ENCODE data around the gene DSCAML1.
"Not testable (repeated sequence)": the region's sequence is repeated elsewhere in the genome, so short reads cannot be mapped to it uniquely, and the experiment has no call there.

Gene DSCAML1

DNA sequence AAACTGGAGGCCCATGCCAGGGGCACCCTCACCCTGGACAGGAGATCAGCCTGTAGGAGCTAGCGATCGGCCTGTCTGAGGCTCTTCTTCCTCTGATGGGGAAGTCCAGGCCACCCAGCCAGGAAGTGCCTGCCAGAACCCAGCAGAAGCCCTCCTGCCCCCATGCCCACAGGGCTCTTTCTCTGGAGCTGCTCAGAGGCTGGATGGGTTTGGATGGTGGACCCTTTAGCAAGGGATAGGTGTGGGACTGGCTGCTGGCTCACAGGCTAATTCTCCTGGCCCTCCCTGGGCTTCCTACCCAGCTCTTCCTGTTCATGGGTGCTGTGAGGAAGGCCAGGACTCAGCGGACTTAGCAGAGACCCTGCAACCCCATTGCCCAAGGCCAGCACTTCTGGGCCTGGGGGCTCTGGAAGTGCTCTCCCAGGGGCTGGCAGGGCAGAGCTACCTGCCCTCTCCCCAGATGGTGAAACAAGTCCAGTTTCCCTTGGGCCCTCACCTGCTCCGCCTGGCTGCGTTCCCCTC, 19.9 kb upstream of the DSCAML1 start:
- ChIA-PET POLR2A (interaction anchor here (0.6 to 1.9 kb wide), 4 partner anchors 9 to 130 kb away, joined by 3 to 5 read pairs (median 4); no protein-coding TSS in a partner anchor), CTCF (interaction anchor here (0.6 to 5.5 kb wide), 10 partner anchors 9 to 390 kb away, joined by 3 to 48 read pairs (median 4); no protein-coding TSS in a partner anchor)
- no peak for DNase-seq (ENCODE audit: extremely low spot score)
- TF ChIP-seq NFRKB (IDR thresholded peaks at IDR 0.05) = no peak

DNA sequence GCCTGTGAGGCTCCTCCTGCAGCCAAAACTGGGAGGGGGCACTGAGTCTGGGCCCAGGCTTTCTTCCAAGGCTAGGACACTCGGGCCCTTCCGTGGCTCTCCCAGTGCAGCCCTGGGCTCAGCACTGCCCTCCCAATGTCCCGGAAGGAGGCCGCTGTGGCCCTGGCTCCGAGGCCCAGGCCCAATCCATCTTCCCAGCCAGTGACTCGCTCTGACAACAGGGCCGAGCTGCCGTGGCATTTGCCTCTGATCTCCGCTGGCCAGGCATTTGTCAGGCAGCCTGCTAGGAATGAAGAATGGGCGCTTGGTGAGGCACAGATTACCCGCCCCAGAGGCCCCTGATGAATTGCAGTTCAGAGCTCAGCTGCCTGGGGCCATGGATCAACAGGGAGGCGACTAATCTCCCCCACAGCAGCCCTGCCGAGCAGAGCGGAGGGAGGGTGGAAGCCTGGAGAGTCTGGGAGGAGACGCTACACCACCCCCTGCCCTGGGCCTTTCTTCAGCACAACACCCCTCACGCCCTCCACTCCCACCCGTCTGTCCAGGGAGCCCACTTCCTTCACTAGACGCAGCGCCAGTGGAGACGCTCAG, 19.2 kb upstream of the DSCAML1 start:
- ChIA-PET POLR2A (interaction anchor here (1.6 to 1.9 kb wide), 2 partner anchors 8 to 131 kb away, joined by 4 to 5 read pairs; no protein-coding TSS in a partner anchor), CTCF (interaction anchor here (1.0 to 5.5 kb wide), 5 partner anchors 9 to 390 kb away, joined by 3 to 48 read pairs (median 28); no protein-coding TSS in a partner anchor)
- TF ChIP-seq, protein P1, sequence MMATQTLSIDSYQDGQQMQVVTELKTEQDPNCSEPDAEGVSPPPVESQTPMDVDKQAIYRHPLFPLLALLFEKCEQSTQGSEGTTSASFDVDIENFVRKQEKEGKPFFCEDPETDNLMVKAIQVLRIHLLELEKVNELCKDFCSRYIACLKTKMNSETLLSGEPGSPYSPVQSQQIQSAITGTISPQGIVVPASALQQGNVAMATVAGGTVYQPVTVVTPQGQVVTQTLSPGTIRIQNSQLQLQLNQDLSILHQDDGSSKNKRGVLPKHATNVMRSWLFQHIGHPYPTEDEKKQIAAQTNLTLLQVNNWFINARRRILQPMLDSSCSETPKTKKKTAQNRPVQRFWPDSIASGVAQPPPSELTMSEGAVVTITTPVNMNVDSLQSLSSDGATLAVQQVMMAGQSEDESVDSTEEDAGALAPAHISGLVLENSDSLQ (IDR thresholded peaks at IDR 0.05) = peak; percentile 80
- TF ChIP-seq NFRKB (IDR thresholded peaks at IDR 0.05) (no peak), ELF4 (IDR thresholded peaks at IDR 0.05) (no peak), ARNT (IDR thresholded peaks at IDR 0.05) (no peak), SUZ12 (IDR thresholded peaks at IDR 0.05) (no peak)
- DNase-seq (ENCODE audit: extremely low spot score) = peak; percentile 35

DNA sequence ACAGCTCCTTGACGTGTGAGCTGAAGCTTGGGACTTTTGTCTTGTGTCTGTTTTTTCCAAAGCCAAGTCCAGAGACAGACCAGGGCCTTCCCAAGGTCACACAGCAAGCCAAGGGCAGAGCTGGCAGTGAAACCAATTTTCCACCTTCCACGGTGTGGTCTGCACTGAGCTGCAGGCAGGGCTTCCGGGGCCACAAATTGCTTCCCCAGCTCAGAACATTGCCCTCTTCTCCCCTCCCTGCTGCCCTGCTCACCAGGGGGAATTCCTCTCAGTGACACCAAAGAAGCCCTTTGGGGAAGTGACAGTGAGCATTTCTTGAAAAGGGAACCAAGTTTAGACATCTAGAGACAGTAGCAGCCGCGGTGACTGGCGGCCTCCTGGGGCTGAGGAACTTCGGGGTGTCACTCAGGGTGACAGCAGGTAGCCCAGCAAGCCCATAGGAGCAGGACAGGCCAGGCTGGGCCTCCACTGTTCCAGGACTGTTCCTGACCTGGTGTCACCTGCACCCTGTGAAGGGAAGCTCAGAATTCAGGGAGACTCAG, 18.3 kb upstream of the DSCAML1 start:
- no peak for DNase-seq (ENCODE audit: extremely low spot score)
- no peak for TF ChIP-seq FOXA1 (IDR thresholded peaks at IDR 0.05)
- TF ChIP-seq, protein P1 (IDR thresholded peaks at IDR 0.05) = no peak
- POLR2A ChIA-PET = no interaction called here
- CTCF ChIA-PET = interaction anchor here (1.2 to 5.5 kb wide), 3 partner anchors 132 to 389 kb away, joined by 6 to 45 read pairs (median 28); no protein-coding TSS in a partner anchor

DNA sequence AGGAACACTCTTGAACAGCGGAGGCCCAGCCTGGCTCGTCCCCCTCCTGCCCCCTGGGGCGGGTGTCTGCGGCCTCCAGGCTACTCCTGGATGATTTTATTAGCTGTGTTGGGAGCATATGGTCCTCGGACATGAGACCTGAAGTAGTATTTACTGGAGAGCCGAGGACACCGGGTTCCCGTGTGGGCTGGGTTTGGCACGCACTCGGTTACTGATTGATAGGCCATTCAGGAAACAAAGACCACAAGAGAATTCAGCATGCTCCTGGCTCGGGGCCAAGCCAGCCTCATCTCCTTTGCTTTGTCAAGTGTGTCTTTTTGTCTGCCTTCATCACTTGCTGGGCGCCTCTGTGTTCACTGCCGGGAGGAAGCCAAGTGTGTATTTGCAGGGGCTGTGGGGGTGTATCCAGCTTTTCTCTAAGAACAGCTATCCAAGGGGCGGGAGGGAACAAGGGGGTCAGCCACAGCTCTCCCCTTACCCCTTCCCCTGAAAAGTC, 17.8 kb upstream of the DSCAML1 start:
- CTCF ChIA-PET = interaction anchor here (1.2 to 5.5 kb wide), 3 partner anchors 132 to 388 kb away, joined by 6 to 45 read pairs (median 28); no protein-coding TSS in a partner anchor
- DNase-seq (ENCODE audit: extremely low spot score) = no peak
- POLR2A ChIA-PET = no interaction called here
- no peak for TF ChIP-seq ELF4 (IDR thresholded peaks at IDR 0.05)
- no peak for TF ChIP-seq LEF1 (IDR thresholded peaks at IDR 0.05; ENCODE audit: borderline replicate concordance)
- TF ChIP-seq CTBP1 (IDR thresholded peaks at IDR 0.05; ENCODE audit: borderline replicate concordance) = no peak
- TF ChIP-seq FOXM1 (IDR thresholded peaks at IDR 0.05; ENCODE audit: borderline replicate concordance) = no peak
- no peak for TF ChIP-seq FOXK2 (IDR thresholded peaks at IDR 0.05)
- no peak for TF ChIP-seq FOXA1 (IDR thresholded peaks at IDR 0.05)
- TF ChIP-seq SP1 (IDR thresholded peaks at IDR 0.05) = no peak
- no peak for TF ChIP-seq BHLHE40 (IDR thresholded peaks at IDR 0.05; ENCODE audit: borderline replicate concordance)
- no peak for TF ChIP-seq SUZ12 (IDR thresholded peaks at IDR 0.05)
- TF ChIP-seq ARNT (IDR thresholded peaks at IDR 0.05) = no peak
- TF ChIP-seq L3MBTL2 (conservative IDR thresholded peaks at IDR 0.05) = no peak
- TF ChIP-seq, protein P1 (IDR thresholded peaks at IDR 0.05) = no peak
- no peak for TF ChIP-seq HDGF (IDR thresholded peaks at IDR 0.05; ENCODE audit: borderline replicate concordance)
- no peak for TF ChIP-seq ZNF384 (IDR thresholded peaks at IDR 0.05)
- TF ChIP-seq TARDBP (IDR thresholded peaks at IDR 0.05) = no peak
- no peak for TF ChIP-seq NFRKB (IDR thresholded peaks at IDR 0.05)

DNA sequence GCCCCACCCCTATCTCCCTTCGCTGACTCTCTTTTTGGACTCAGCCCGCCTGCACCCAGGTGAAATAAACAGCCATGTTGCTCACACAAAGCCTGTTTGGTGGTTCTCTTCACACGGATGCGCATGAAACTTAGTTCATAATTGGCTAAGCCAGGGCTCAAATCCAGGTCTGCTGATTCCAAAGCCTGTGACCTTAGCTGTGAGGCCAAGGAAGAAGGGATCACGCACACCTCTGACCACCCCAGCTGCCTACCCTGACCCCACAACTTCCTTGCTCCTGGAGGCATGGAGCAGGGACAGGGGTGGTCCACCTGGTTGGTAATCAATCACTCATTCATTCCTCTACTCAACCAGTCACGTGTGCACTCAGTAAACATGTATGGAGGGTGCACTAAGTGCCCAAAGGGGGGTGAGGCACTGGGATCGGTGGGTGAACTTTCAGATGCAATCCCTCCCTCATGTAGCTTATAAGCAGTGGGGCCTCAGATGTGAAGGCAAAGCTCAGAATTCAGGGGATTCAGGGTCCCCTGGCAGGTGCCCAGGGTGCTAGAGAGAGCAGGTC, 17.3 kb upstream of the DSCAML1 start:
- ChIA-PET POLR2A (no interaction called here), CTCF (interaction anchor here (3.7 to 5.5 kb wide), 2 partner anchors 133 to 388 kb away, joined by 28 to 45 read pairs; no protein-coding TSS in a partner anchor)
- no peak for TF ChIP-seq FOXK2 (IDR thresholded peaks at IDR 0.05)
- no peak for TF ChIP-seq SUZ12 (IDR thresholded peaks at IDR 0.05)
- TF ChIP-seq ZNF384 (IDR thresholded peaks at IDR 0.05) = no peak
- no peak for TF ChIP-seq FOXA1 (IDR thresholded peaks at IDR 0.05)
- TF ChIP-seq SP1 (IDR thresholded peaks at IDR 0.05) = no peak
- no peak for TF ChIP-seq TARDBP (IDR thresholded peaks at IDR 0.05)
- no peak for TF ChIP-seq L3MBTL2 (conservative IDR thresholded peaks at IDR 0.05)
- no peak for TF ChIP-seq HDGF (IDR thresholded peaks at IDR 0.05; ENCODE audit: borderline replicate concordance)
- no peak for TF ChIP-seq BHLHE40 (IDR thresholded peaks at IDR 0.05; ENCODE audit: borderline replicate concordance)
- no peak for TF ChIP-seq LEF1 (IDR thresholded peaks at IDR 0.05; ENCODE audit: borderline replicate concordance)
- no peak for TF ChIP-seq NFRKB (IDR thresholded peaks at IDR 0.05)
- no peak for TF ChIP-seq ARNT (IDR thresholded peaks at IDR 0.05)
- no peak for TF ChIP-seq ELF4 (IDR thresholded peaks at IDR 0.05)
- TF ChIP-seq, protein P1 (IDR thresholded peaks at IDR 0.05) = no peak
- no peak for TF ChIP-seq CTBP1 (IDR thresholded peaks at IDR 0.05; ENCODE audit: borderline replicate concordance)
- no peak for TF ChIP-seq FOXM1 (IDR thresholded peaks at IDR 0.05; ENCODE audit: borderline replicate concordance)
- no peak for DNase-seq (ENCODE audit: extremely low spot score)

DNA sequence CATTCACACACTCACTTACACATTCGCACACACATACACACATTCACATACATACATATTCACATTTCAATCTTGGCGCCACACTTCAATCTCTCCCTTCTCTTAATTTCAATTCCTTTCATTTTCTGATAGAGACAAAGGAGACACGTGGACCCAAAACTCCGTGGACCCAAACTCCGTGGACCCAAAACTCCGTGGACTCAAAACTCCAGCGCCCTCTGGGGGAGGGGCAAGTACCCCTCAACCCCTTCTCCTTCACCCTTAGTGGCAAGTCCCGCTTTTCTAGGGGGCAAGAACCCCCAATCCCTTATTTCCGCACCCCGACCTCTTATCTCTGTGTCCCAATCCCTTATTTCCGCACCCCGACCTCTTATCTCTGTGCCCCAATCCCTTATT, 13.0 kb upstream of the DSCAML1 start:
- DNase-seq (ENCODE audit: extremely low spot score); POLR2A ChIA-PET: not testable (repeated sequence)
- CTCF ChIA-PET = interaction anchor here (4.6 kb wide), 1 partner anchor 384 kb away, joined by 35 read pairs; no protein-coding TSS in a partner anchor
